ENCODE data around the gene ALDH4A1.

Gene ALDH4A1

GRCh38 chr1:18944810-18945209 lies 42.5 kb upstream of the ALDH4A1 start:
- peaks cover 5% of the 10 kb centered on the region for H3K36me3 Mint-ChIP-seq
- CTCF ChIA-PET, result interaction anchor here (1.4 kb wide), 1 partner anchor 18 kb away, joined by 3 read pairs; no protein-coding TSS in a partner anchor
- no peak for DNase-seq
- H3K27me3 Mint-ChIP-seq, result peaks cover 6% of the 10 kb centered on the region
- no peaks in the 10 kb centered on the region for H3K9me3 Mint-ChIP-seq
- no peak overlapping the region for H3K27ac Mint-ChIP-seq
- peaks cover 56% of the 10 kb centered on the region for H3K4me1 Mint-ChIP-seq
- no peak overlapping the region for H3K4me3 Mint-ChIP-seq

- peaks cover 48% of the 10 kb centered on the region for H3K4me1 Mint-ChIP-seq
- CTCF ChIA-PET, result interaction anchor here (1.3 kb wide), 1 partner anchor 37 kb away, joined by 4 read pairs; no protein-coding TSS in a partner anchor
- H3K27me3 Mint-ChIP-seq, result peaks cover 4% of the 10 kb centered on the region
- no peak overlapping the region for H3K27ac Mint-ChIP-seq
- no peak overlapping the region for H3K4me3 Mint-ChIP-seq
- DNase-seq, result no peak
- no peaks in the 10 kb centered on the region for H3K9me3 Mint-ChIP-seq
- H3K36me3 Mint-ChIP-seq, result peaks cover 5% of the 10 kb centered on the region
These were observed 41.7 kb upstream of the ALDH4A1 start for GRCh38 chr1:18943914-18944572.

- H3K4me1 Mint-ChIP-seq, result peaks cover 40% of the 10 kb centered on the region
- no peaks in the 10 kb centered on the region for H3K9me3 Mint-ChIP-seq
- no peak overlapping the region for H3K4me3 Mint-ChIP-seq
- no peak overlapping the region for H3K27ac Mint-ChIP-seq
- no peaks in the 10 kb centered on the region for H3K27me3 Mint-ChIP-seq
- CTCF ChIA-PET, result interaction anchor here (0.6 to 1.3 kb wide), 3 partner anchors 16 to 36 kb away, joined by 3 to 4 read pairs (median 3); no protein-coding TSS in a partner anchor
- peaks cover 4% of the 10 kb centered on the region for H3K36me3 Mint-ChIP-seq
- no peak for DNase-seq
These were observed 40.8 kb upstream of the ALDH4A1 start for GRCh38 chr1:18943162-18943561.

GRCh38 chr1:18942340-18942739 lies 40.0 kb upstream of the ALDH4A1 start:
- Mint-ChIP-seq H3K36me3 (peaks cover 2% of the 10 kb centered on the region), H3K27ac (no peak overlapping the region), H3K4me1 (peaks cover 31% of the 10 kb centered on the region), H3K27me3 (no peaks in the 10 kb centered on the region), H3K4me3 (no peak overlapping the region), H3K9me3 (no peaks in the 10 kb centered on the region)
- CTCF ChIA-PET, result no interaction called here
- DNase-seq, result no peak

GRCh38 chr1:18941221-18942141 lies 39.1 kb upstream of the ALDH4A1 start:
- peaks cover 23% of the 10 kb centered on the region for H3K4me1 Mint-ChIP-seq

GRCh38 chr1:18940303-18941020 lies 38.1 kb upstream of the ALDH4A1 start:
- H3K4me1 Mint-ChIP-seq, result peaks cover 16% of the 10 kb centered on the region

More at GRCh38 chr1:18941221-18942141, 39.1 kb upstream of the ALDH4A1 start:
- CTCF ChIA-PET, result interaction anchor here (0.8 kb wide), 1 partner anchor 33 kb away, joined by 3 read pairs; no protein-coding TSS in a partner anchor
- no peak for DNase-seq
- Mint-ChIP-seq H3K27ac (no peak overlapping the region), H3K9me3 (no peaks in the 10 kb centered on the region), H3K4me3 (no peak overlapping the region), H3K27me3 (no peaks in the 10 kb centered on the region), H3K36me3 (peaks cover 2% of the 10 kb centered on the region)

GRCh38 chr1:18939398-18940302 lies 37.3 kb upstream of the ALDH4A1 start:
- H3K9me3 Mint-ChIP-seq, result no peaks in the 10 kb centered on the region
- peaks cover 2% of the 10 kb centered on the region for H3K36me3 Mint-ChIP-seq
- CTCF ChIA-PET, result interaction anchor here (0.9 kb wide), 2 partner anchors 18 to 32 kb away, joined by 3 to 4 read pairs; no protein-coding TSS in a partner anchor
- no peak overlapping the region for H3K4me3 Mint-ChIP-seq
- no peaks in the 10 kb centered on the region for H3K27me3 Mint-ChIP-seq
- no peak overlapping the region for H3K27ac Mint-ChIP-seq
- DNase-seq, result no peak
- H3K4me1 Mint-ChIP-seq, result peaks cover 10% of the 10 kb centered on the region

More at GRCh38 chr1:18940303-18941020, 38.1 kb upstream of the ALDH4A1 start:
- Mint-ChIP-seq H3K36me3 (peaks cover 2% of the 10 kb centered on the region), H3K4me3 (no peak overlapping the region), H3K9me3 (no peaks in the 10 kb centered on the region), H3K27ac (no peak overlapping the region), H3K27me3 (no peaks in the 10 kb centered on the region)
- no peak for DNase-seq
- CTCF ChIA-PET, result interaction anchor here (0.9 kb wide), 2 partner anchors 19 to 33 kb away, joined by 3 to 4 read pairs; no protein-coding TSS in a partner anchor

- no peak for DNase-seq
- CTCF ChIA-PET, result no interaction called here
- no peaks in the 10 kb centered on the region for H3K27me3 Mint-ChIP-seq
- no peak overlapping the region for H3K4me3 Mint-ChIP-seq
- H3K9me3 Mint-ChIP-seq, result no peaks in the 10 kb centered on the region
- peaks cover 10% of the 10 kb centered on the region for H3K4me1 Mint-ChIP-seq
- peaks cover 2% of the 10 kb centered on the region for H3K36me3 Mint-ChIP-seq
- no peak overlapping the region for H3K27ac Mint-ChIP-seq
These were observed 36.3 kb upstream of the ALDH4A1 start for GRCh38 chr1:18938707-18939070.

- CTCF ChIA-PET, result no interaction called here
- no peaks in the 10 kb centered on the region for H3K36me3 Mint-ChIP-seq
- peaks cover 8% of the 10 kb centered on the region for H3K4me1 Mint-ChIP-seq
- no peaks in the 10 kb centered on the region for H3K27me3 Mint-ChIP-seq
- no peak for DNase-seq
- H3K4me3 Mint-ChIP-seq, result no peak overlapping the region
- no peaks in the 10 kb centered on the region for H3K9me3 Mint-ChIP-seq
- no peak overlapping the region for H3K27ac Mint-ChIP-seq
These were observed 35.8 kb upstream of the ALDH4A1 start for GRCh38 chr1:18938008-18938706.

GRCh38 chr1:18937539-18937938 lies 35.2 kb upstream of the ALDH4A1 start:
- no peak overlapping the region for H3K4me3 Mint-ChIP-seq
- H3K9me3 Mint-ChIP-seq, result no peaks in the 10 kb centered on the region
- H3K27ac Mint-ChIP-seq, result no peak overlapping the region
- CTCF ChIA-PET, result no interaction called here
- no peaks in the 10 kb centered on the region for H3K27me3 Mint-ChIP-seq
- H3K36me3 Mint-ChIP-seq, result no peaks in the 10 kb centered on the region
- H3K4me1 Mint-ChIP-seq, result peaks cover 11% of the 10 kb centered on the region
- no peak for DNase-seq

- no peaks in the 10 kb centered on the region for H3K36me3 Mint-ChIP-seq
- no peaks in the 10 kb centered on the region for H3K27me3 Mint-ChIP-seq
- peaks cover 15% of the 10 kb centered on the region for H3K4me1 Mint-ChIP-seq
- no peak overlapping the region for H3K27ac Mint-ChIP-seq
- no peak overlapping the region for H3K4me3 Mint-ChIP-seq
- CTCF ChIA-PET, result no interaction called here
- no peaks in the 10 kb centered on the region for H3K9me3 Mint-ChIP-seq
- DNase-seq, result no peak
These were observed 34.6 kb upstream of the ALDH4A1 start for GRCh38 chr1:18936814-18937481.

GRCh38 chr1:18936471-18936813 lies 34.1 kb upstream of the ALDH4A1 start:
- H3K4me3 Mint-ChIP-seq, result no peak overlapping the region
- no peak overlapping the region for H3K27ac Mint-ChIP-seq
- no peak for DNase-seq
- no peaks in the 10 kb centered on the region for H3K27me3 Mint-ChIP-seq
- no peaks in the 10 kb centered on the region for H3K9me3 Mint-ChIP-seq
- CTCF ChIA-PET, result no interaction called here
- no peaks in the 10 kb centered on the region for H3K36me3 Mint-ChIP-seq
- H3K4me1 Mint-ChIP-seq, result peaks cover 19% of the 10 kb centered on the region
